ENCODE measurements around the gene GTF2A1. TPM values are rescaled to one million over a fixed set of nuclear protein-coding genes. Genes with fewer than 3 reads are reported as not detected.

Gene GTF2A1
- total RNA-seq, 4 donors from 2014 or later, result 17.1 to 35.1 (median 28.4) TPM

DNA sequence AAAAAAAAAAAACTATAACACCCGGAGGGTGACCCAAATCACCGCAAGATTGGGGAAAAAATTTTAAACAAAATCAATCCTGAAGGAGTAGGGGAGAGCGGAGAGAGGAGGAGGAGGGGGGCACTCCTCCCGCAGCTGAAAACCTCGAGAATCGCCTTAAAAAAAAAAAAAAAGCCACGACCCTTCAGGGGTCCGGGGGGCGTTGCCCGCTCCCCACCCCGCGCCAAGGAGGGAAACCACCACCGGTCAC, 254 bp downstream of the GTF2A1 start:
- DNase-seq (ENCODE audit: extremely low spot score), result no peak
- Histone ChIP-seq H3K27me3 (no peaks in the 10 kb centered on the region), H3K27ac (replicated peaks in 1 of 4) (peak overlapping the region; percentile 96 to 99 (median 98)), H3K36me3 (peaks cover 4 to 7% (median 5%) of the 10 kb centered on the region in 4 donors), H3K4me1 (peaks cover 22 to 35% (median 34%) of the 10 kb centered on the region in 4 donors), H3K4me3 (peak overlapping the region; percentile 78 to 84 (median 81)), H3K9me3 (no peaks in the 10 kb centered on the region)
- TF ChIP-seq EP300 (IDR thresholded peaks at IDR 0.05) (no peak), POLR2A (IDR thresholded peaks at IDR 0.05; ENCODE audit: low read depth) (no peak), POLR2AphosphoS5 (IDR thresholded peaks at IDR 0.05) (no peak)
- TF ChIP-seq, protein P1, sequence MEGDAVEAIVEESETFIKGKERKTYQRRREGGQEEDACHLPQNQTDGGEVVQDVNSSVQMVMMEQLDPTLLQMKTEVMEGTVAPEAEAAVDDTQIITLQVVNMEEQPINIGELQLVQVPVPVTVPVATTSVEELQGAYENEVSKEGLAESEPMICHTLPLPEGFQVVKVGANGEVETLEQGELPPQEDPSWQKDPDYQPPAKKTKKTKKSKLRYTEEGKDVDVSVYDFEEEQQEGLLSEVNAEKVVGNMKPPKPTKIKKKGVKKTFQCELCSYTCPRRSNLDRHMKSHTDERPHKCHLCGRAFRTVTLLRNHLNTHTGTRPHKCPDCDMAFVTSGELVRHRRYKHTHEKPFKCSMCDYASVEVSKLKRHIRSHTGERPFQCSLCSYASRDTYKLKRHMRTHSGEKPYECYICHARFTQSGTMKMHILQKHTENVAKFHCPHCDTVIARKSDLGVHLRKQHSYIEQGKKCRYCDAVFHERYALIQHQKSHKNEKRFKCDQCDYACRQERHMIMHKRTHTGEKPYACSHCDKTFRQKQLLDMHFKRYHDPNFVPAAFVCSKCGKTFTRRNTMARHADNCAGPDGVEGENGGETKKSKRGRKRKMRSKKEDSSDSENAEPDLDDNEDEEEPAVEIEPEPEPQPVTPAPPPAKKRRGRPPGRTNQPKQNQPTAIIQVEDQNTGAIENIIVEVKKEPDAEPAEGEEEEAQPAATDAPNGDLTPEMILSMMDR (IDR thresholded peaks at IDR 0.05), result no peak
- 0% methylated on average over 13 of the region's 13 CpGs for WGBS
- intact Hi-C loops (cut with DNase I), result loop anchor here (10.0 kb wide), 1 partner anchor 1164 kb away; no protein-coding TSS in a partner anchor

DNA sequence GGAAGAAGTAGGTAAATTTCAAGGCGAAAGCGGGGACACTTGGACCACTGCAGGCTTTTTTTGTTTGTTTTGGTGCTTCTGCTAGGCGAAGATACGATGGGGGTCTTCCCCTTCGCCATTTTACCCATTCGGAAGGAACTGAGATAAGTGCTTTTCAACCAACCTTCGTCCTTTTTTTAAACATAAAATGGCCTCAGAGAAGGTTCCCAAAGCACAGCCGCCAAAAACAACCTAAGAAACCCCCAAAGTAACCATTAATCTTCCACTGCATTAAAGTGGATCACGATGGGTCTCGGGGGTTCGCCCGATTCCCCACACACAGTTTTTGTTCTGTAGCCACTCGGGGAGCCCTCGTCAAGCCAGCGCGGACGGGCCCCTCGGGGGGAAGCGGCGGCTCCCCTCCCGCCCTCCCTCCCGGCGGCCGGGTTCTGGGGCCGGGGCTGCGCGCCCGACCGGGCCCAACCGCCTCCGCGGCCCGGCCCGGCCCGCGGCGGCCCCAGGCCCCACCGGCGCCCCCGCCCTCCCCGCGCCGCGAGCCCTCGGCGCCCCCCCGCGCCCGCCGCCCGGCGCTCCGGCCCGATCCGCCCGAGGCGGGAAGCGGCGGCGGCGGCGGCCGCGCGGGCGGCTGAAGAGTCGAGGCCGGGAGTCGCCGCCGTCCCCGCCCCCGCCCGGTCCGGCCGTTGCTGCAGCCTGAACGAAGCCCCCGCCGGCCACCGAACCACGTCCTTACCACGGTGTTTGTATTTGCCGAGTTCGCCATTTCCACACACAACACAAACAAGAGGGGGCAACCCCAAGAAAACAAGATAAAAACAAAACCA, 790 bp downstream of the GTF2A1 start:
- DNase-seq (ENCODE audit: extremely low spot score), result no peak
- WGBS, result under 1% methylated on average over 44 of the region's 84 CpGs
- Histone ChIP-seq H3K4me1 (peaks cover 22 to 36% (median 35%) of the 10 kb centered on the region in 4 donors), H3K9me3 (no peaks in the 10 kb centered on the region), H3K27ac (replicated peaks in 1 of 4) (peak overlapping the region; percentile 96 to 99 (median 98)), H3K27me3 (no peaks in the 10 kb centered on the region), H3K36me3 (peaks cover 7 to 13% (median 10%) of the 10 kb centered on the region in 4 donors), H3K4me3 (peak overlapping the region; percentile 78 to 84 (median 81))
- intact Hi-C loops (cut with DNase I), result loop anchor here (5.0 to 10.0 kb wide), 2 partner anchors 48 to 1165 kb away; no protein-coding TSS in a partner anchor
- TF ChIP-seq POLR2A (IDR thresholded peaks at IDR 0.05; ENCODE audit: low read depth), result no peak
- TF ChIP-seq, protein P1 (IDR thresholded peaks at IDR 0.05), result no peak
- TF ChIP-seq EP300 (IDR thresholded peaks at IDR 0.05), result no peak
- TF ChIP-seq POLR2AphosphoS5 (IDR thresholded peaks at IDR 0.05), result no peak

DNA sequence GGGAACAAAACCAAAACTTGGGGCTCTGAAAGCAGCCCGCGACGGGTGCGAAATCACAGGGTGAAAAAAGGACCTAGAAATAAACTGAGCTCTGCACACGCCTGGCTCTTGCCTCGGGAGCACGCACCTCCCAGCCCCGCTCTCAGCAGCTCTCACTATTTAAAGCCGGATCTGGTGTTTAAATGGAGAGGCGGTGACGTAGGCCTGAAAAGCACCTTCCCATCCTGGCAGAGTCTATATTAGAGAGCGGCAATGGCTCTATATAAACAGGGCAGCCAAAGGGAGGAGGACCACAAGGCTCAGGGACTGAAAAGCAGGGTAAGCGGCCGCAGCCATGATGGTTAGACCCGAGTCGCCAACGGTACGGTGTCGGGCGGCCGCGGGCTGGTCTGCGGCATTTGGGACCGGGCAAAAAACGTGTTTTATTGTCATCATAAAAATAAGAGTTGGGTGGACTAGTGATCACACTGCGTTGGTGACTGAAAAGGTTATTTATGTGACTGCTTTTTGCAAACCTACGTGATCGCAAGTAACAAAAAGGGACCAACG, 1.5 kb downstream of the GTF2A1 start:
- Histone ChIP-seq H3K4me3 (peak overlapping the region; percentile 78 to 84 (median 81)), H3K4me1 (peaks cover 22 to 36% (median 35%) of the 10 kb centered on the region in 4 donors), H3K27ac (replicated peaks in 1 of 4) (peak overlapping the region; percentile 96 to 99 (median 98)), H3K36me3 (peaks cover 9 to 20% (median 14%) of the 10 kb centered on the region in 4 donors), H3K27me3 (no peaks in the 10 kb centered on the region), H3K9me3 (no peaks in the 10 kb centered on the region)
- intact Hi-C loops (cut with DNase I), result loop anchor here (5.0 kb wide), 1 partner anchor 47 kb away; no protein-coding TSS in a partner anchor
- DNase-seq (ENCODE audit: extremely low spot score), result peak; percentile 99
- TF ChIP-seq POLR2A (IDR thresholded peaks at IDR 0.05; ENCODE audit: low read depth) (peak; percentile 96), POLR2AphosphoS5 (IDR thresholded peaks at IDR 0.05) (peak; percentile 98 to 99), EP300 (IDR thresholded peaks at IDR 0.05) (no peak)
- TF ChIP-seq, protein P1 (IDR thresholded peaks at IDR 0.05), result no peak
- under 1% methylated on average over 29 of the region's 29 CpGs for WGBS

DNA sequence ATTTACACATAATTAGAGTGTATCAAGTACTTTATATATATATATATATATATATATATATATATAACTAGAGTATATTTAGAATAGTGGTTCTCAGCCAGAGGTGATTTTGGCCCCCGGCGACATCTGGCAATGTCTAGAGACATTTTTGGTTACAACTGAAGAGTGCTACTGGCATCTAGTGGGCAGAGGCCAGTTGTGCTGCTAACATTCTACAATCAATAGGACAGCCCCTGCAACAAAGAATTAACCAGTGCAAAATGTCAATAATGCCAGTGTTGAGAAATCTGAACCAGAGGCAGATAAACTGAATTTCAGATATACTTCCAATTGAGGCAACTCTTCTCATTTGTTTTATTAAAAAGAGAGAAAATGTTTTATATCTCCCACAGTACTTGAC, 8.9 kb downstream of the GTF2A1 start:
- no peak for DNase-seq (ENCODE audit: extremely low spot score)
- intact Hi-C loops (cut with DNase I), result no loop called here
- WGBS, result 52% methylated on average over 2 of the region's 2 CpGs

More for the DNA sequence above, 8.9 kb downstream of the GTF2A1 start:
- Histone ChIP-seq H3K27me3 (no peaks in the 10 kb centered on the region), H3K9me3 (no peaks in the 10 kb centered on the region), H3K4me1 (peaks cover 5 to 23% (median 14%) of the 10 kb centered on the region in 4 donors), H3K36me3 (peaks cover 13 to 55% (median 43%) of the 10 kb centered on the region in 4 donors), H3K4me3 (no peak overlapping the region), H3K27ac (replicated peaks in 1 of 4) (no peak overlapping the region)
- TF ChIP-seq, protein P1 (IDR thresholded peaks at IDR 0.05), result peak; percentile 23 to 49 (median 47)
- TF ChIP-seq POLR2A (IDR thresholded peaks at IDR 0.05; ENCODE audit: low read depth), result no peak
- TF ChIP-seq POLR2AphosphoS5 (IDR thresholded peaks at IDR 0.05), result no peak
- TF ChIP-seq EP300 (IDR thresholded peaks at IDR 0.05), result no peak

Data from esophagus muscularis mucosa (tissue), 4 donors.